ENCODE data around the gene TIAM2. TPM values are rescaled to one million over a fixed set of nuclear protein-coding genes. Genes with fewer than 3 reads are reported as not detected.

The TIAM2 gene
- total and polyA plus RNA-seq, 7 experiments from 2014 or later = 0.66 to 11.6 (median 6.0) TPM

DNA sequence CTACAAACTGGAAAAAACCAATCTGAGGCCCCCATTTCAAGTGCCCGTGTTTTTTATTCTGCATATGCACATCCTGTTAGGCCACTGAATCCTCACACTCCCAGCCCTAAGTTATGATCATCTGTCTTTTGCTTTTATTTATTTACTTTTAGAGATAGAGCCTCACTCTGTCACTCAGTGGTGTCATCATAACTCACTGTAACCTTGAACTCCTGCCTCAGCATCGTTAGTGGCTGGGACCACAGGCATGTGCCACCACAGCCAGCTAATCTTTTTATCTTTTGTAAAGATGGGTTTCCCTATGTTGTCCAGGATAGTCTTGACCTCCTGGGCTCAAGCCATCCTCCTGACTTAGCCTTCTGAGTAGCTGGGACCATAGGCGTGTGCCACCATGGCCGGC is 239.1 kb downstream of the TIAM2 start:
- POLR2A ChIA-PET = no interaction called here
- H3K27me3 ChIP-seq (ENCODE audit: control insufficient read depth in 2 of 2, insufficient read depth in 2 of 2, low read length in 2 of 2) = no peaks in the 10 kb centered on the region
- H3K4me3 Mint-ChIP-seq = no peak overlapping the region

DNA sequence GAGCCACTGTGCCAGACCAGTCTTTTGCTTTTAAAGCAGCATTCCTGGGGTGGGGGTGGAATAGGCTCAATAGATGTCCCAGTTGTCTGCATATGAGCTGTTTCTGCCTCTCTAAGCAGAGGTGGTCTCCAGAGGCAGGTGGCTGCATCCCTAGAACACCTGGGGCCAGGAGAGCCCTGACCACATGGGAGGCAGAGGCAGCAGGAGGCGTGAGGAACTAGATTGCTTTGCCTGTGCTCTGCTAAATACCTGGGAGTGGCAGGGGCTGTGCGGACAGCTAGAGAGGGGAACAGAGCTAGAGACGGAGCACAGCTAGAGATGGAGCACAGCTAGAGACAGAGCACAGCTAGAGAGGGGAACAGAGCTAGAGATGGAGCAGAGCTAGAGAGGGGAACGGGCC is 239.6 kb downstream of the TIAM2 start:
- Mint-ChIP-seq H3K4me3 (no peak overlapping the region), H3K27ac (no peak overlapping the region), H3K4me1 (no peaks in the 10 kb centered on the region), H3K9me3 (peaks cover 0 to 30% (median 10%) of the 10 kb centered on the region in 11 donors), H3K36me3 (peaks cover 0 to 16% (median 4%) of the 10 kb centered on the region in 5 donors), H3K27me3 (peaks cover 0 to 17% (median 13%) of the 10 kb centered on the region in 5 donors)
- no peak for DNase-seq
- intact Hi-C loops (cut with micrococcal nuclease) = no loop called here
- H3K4me1 ChIP-seq (ENCODE audit: control insufficient read depth in 2 of 2, insufficient read depth in 2 of 2, low read length in 2 of 2) = no peaks in the 10 kb centered on the region
- no peak for ATAC-seq
- no peaks in the 10 kb centered on the region for H3K27me3 ChIP-seq (ENCODE audit: control insufficient read depth in 2 of 2, insufficient read depth in 2 of 2, low read length in 2 of 2)
- H3K9me3 ChIP-seq (ENCODE audit: control insufficient read depth in 2 of 3, low read length in 3 of 3) = peaks cover 0 to 4% (median 0%) of the 10 kb centered on the region in 3 experiments
- no peaks in the 10 kb centered on the region for H3K36me3 ChIP-seq (ENCODE audit: control insufficient read depth in 2 of 3, insufficient read depth in 3 of 3, low read length in 3 of 3)
- H3K27ac ChIP-seq (ENCODE audit: low read depth, low read length) = no peak overlapping the region
- CTCF ChIA-PET = no interaction called here
- POLR2A ChIA-PET = no interaction called here
- no peak overlapping the region for H3K4me3 ChIP-seq (ENCODE audit: low read length)

More for the DNA sequence above, 239.1 kb downstream of the TIAM2 start:
- H3K4me1 Mint-ChIP-seq = no peaks in the 10 kb centered on the region
- Histone ChIP-seq H3K4me1 (ENCODE audit: control insufficient read depth in 2 of 2, insufficient read depth in 2 of 2, low read length in 2 of 2) (no peaks in the 10 kb centered on the region), H3K4me3 (ENCODE audit: low read length) (no peak overlapping the region), H3K36me3 (ENCODE audit: control insufficient read depth in 2 of 3, insufficient read depth in 3 of 3, low read length in 3 of 3) (no peaks in the 10 kb centered on the region), H3K9me3 (ENCODE audit: control insufficient read depth in 2 of 3, low read length in 3 of 3) (peaks cover 0 to 4% (median 0%) of the 10 kb centered on the region in 3 experiments), H3K27ac (ENCODE audit: low read depth, low read length) (no peak overlapping the region)
- peaks cover 0 to 29% (median 10%) of the 10 kb centered on the region in 11 donors for H3K9me3 Mint-ChIP-seq
- H3K36me3 Mint-ChIP-seq = peaks cover 0 to 16% (median 4%) of the 10 kb centered on the region in 5 donors
- no peak overlapping the region for H3K27ac Mint-ChIP-seq
- intact Hi-C loops (cut with micrococcal nuclease) = no loop called here
- no peak for DNase-seq
- CTCF ChIA-PET = no interaction called here
- ATAC-seq = no peak
- H3K27me3 Mint-ChIP-seq = peaks cover 0 to 17% (median 13%) of the 10 kb centered on the region in 5 donors

DNA sequence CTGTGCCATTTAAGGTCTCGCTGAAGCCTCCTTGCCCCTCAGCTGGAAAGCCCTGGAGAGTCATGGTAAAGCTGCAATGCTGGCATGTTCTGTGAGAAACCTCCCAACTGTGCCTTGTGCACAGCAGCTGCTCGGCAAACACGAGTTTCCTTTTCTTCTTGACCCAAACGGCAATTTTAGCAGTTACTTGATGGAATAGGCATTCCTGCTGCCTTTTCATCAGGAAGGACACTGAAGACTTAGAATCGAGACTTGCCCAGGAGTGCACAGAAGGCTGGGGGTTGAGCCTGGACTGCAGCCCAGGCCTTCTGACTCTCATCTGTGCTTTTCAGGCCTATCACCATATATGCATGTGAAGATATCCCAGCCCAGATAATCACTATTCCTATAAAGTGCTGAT is 240.0 kb downstream of the TIAM2 start:
- H3K36me3 Mint-ChIP-seq = peaks cover 0 to 14% (median 4%) of the 10 kb centered on the region in 5 donors
- ChIA-PET CTCF (no interaction called here), POLR2A (no interaction called here)

DNA sequence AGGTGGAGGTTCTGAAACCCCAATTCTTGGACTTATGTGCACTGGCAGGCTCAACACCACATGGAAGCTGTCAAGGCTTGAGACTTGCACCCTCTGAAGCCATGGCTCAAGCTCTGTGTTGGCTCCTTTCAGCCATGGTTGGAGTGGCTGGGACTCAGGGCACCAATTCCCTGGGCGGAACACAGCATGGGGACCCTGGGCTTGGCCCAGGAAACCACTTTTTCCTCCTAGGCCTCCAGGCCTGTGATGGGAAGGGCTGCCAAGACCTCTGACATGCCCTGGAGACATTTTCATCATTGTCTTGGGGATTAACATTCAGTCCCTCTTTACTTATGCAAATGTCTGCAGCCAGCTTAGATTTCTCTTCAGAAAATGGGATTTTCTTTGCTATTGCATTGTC is 242.5 kb downstream of the TIAM2 start:
- POLR2A ChIA-PET = no interaction called here

More for the DNA sequence above, 240.0 kb downstream of the TIAM2 start:
- no peak overlapping the region for H3K4me3 ChIP-seq (ENCODE audit: low read length)
- ATAC-seq = no peak
- peaks cover 0 to 4% (median 0%) of the 10 kb centered on the region in 3 experiments for H3K9me3 ChIP-seq (ENCODE audit: control insufficient read depth in 2 of 3, low read length in 3 of 3)
- no peak for DNase-seq
- Mint-ChIP-seq H3K4me3 (no peak overlapping the region), H3K9me3 (peaks cover 0 to 27% (median 10%) of the 10 kb centered on the region in 11 donors), H3K27ac (no peak overlapping the region), H3K27me3 (peaks cover 0 to 17% (median 13%) of the 10 kb centered on the region in 5 donors), H3K4me1 (no peaks in the 10 kb centered on the region)
- no peaks in the 10 kb centered on the region for H3K36me3 ChIP-seq (ENCODE audit: control insufficient read depth in 2 of 3, insufficient read depth in 3 of 3, low read length in 3 of 3)
- H3K27ac ChIP-seq (ENCODE audit: low read depth, low read length) = no peak overlapping the region
- no peaks in the 10 kb centered on the region for H3K27me3 ChIP-seq (ENCODE audit: control insufficient read depth in 2 of 2, insufficient read depth in 2 of 2, low read length in 2 of 2)
- H3K4me1 ChIP-seq (ENCODE audit: control insufficient read depth in 2 of 2, insufficient read depth in 2 of 2, low read length in 2 of 2) = no peaks in the 10 kb centered on the region
- intact Hi-C loops (cut with micrococcal nuclease) = no loop called here

DNA sequence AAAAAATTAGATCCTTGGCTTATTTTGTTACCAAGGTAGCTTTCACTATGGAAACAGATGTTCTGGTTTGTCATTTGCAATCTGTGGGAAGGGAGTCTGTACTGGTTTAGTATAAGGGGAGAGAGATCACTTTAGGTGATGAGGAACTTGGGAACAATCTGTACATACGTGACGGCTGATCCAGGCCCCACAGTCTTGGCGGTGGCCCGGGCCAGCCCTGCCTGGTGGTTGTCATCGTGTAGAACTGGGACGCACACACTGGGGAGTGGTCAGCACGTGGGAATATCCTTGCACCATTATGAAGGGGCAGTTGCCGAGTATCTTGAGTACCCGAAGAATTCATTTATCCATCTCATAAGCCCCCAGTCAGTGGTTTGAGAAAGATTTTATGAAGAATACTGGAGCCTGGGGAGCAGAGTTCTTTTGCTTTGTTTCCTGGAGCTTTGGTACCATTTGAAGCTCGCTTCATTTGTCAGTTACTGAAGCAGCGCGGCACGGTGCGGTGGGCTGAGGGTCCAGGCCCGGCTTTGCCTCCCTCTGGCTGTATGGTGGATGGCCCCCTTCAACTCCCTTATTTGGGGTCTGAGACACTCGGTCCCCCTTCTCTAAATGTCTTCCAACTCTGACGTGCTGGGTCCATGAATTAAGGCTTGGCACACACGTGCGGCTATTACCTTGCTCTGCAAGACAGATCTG is 245.9 kb downstream of the TIAM2 start:
- DNase-seq = no peak
- peaks cover 0 to 4% (median 0%) of the 10 kb centered on the region in 3 experiments for H3K9me3 ChIP-seq (ENCODE audit: control insufficient read depth in 2 of 3, low read length in 3 of 3)
- Mint-ChIP-seq H3K9me3 (peaks cover 0 to 44% (median 10%) of the 10 kb centered on the region in 11 donors), H3K27me3 (peaks cover 0 to 13% (median 9%) of the 10 kb centered on the region in 5 donors), H3K4me3 (no peak overlapping the region), H3K27ac (no peak overlapping the region), H3K36me3 (peaks cover 0 to 12% (median 4%) of the 10 kb centered on the region in 5 donors), H3K4me1 (peaks cover 0 to 3% (median 0%) of the 10 kb centered on the region in 7 donors)
- no peaks in the 10 kb centered on the region for H3K27me3 ChIP-seq (ENCODE audit: control insufficient read depth in 2 of 2, insufficient read depth in 2 of 2, low read length in 2 of 2)
- CTCF ChIA-PET = no interaction called here
- H3K4me3 ChIP-seq (ENCODE audit: low read length) = no peak overlapping the region
- H3K36me3 ChIP-seq (ENCODE audit: control insufficient read depth in 2 of 3, insufficient read depth in 3 of 3, low read length in 3 of 3) = no peaks in the 10 kb centered on the region
- POLR2A ChIA-PET = no interaction called here
- intact Hi-C loops (cut with micrococcal nuclease) = no loop called here
- no peak overlapping the region for H3K27ac ChIP-seq (ENCODE audit: low read depth, low read length)
- no peak for ATAC-seq
- no peaks in the 10 kb centered on the region for H3K4me1 ChIP-seq (ENCODE audit: control insufficient read depth in 2 of 2, insufficient read depth in 2 of 2, low read length in 2 of 2)

More for the DNA sequence above, 242.5 kb downstream of the TIAM2 start:
- intact Hi-C loops (cut with micrococcal nuclease) = no loop called here
- no peaks in the 10 kb centered on the region for H3K36me3 ChIP-seq (ENCODE audit: control insufficient read depth in 2 of 3, insufficient read depth in 3 of 3, low read length in 3 of 3)
- peaks cover 0 to 36% (median 10%) of the 10 kb centered on the region in 11 donors for H3K9me3 Mint-ChIP-seq
- peaks cover 0 to 21% (median 13%) of the 10 kb centered on the region in 5 donors for H3K27me3 Mint-ChIP-seq
- H3K4me1 Mint-ChIP-seq = peaks cover 0 to 3% (median 0%) of the 10 kb centered on the region in 7 donors
- no peak for DNase-seq
- CTCF ChIA-PET = no interaction called here
- peaks cover 0 to 12% (median 4%) of the 10 kb centered on the region in 5 donors for H3K36me3 Mint-ChIP-seq
- H3K27ac Mint-ChIP-seq = no peak overlapping the region
- H3K4me3 ChIP-seq (ENCODE audit: low read length) = no peak overlapping the region
- H3K9me3 ChIP-seq (ENCODE audit: control insufficient read depth in 2 of 3, low read length in 3 of 3) = peaks cover 0 to 4% (median 0%) of the 10 kb centered on the region in 3 experiments
- no peaks in the 10 kb centered on the region for H3K4me1 ChIP-seq (ENCODE audit: control insufficient read depth in 2 of 2, insufficient read depth in 2 of 2, low read length in 2 of 2)
- H3K27ac ChIP-seq (ENCODE audit: low read depth, low read length) = no peak overlapping the region
- H3K27me3 ChIP-seq (ENCODE audit: control insufficient read depth in 2 of 2, insufficient read depth in 2 of 2, low read length in 2 of 2) = no peaks in the 10 kb centered on the region
- H3K4me3 Mint-ChIP-seq = no peak overlapping the region
- ATAC-seq = no peak

DNA sequence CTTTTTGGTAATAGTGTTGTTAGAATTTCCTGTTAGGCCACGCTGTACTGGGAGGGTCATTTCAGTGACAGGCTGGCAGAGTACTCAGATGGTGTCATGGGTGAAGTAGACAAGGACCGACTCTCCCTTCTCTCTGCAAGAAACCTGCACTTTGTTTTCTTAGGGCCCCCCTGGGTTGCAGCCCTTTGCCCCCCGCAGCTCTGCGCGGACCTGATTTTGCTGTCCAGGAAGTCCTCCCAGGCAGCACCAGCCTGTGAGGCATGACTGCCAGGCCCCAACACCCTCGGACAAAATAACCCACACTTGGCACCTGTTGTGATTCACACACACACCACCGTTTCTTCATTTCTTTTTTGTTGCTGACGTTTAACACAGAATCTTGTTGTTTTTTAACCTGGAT is 246.9 kb downstream of the TIAM2 start:
- ChIA-PET CTCF (no interaction called here), POLR2A (interaction anchor here (0.6 kb wide), 1 partner anchor 72 kb away, joined by 4 read pairs; no protein-coding TSS in a partner anchor)
- peaks cover 0 to 4% (median 0%) of the 10 kb centered on the region in 3 experiments for H3K9me3 ChIP-seq (ENCODE audit: control insufficient read depth in 2 of 3, low read length in 3 of 3)
- Mint-ChIP-seq H3K4me1 (peaks cover 0 to 3% (median 0%) of the 10 kb centered on the region in 7 donors), H3K27me3 (peaks cover 0 to 13% (median 5%) of the 10 kb centered on the region in 5 donors), H3K36me3 (peaks cover 0 to 12% (median 4%) of the 10 kb centered on the region in 5 donors), H3K9me3 (peaks cover 0 to 39% (median 9%) of the 10 kb centered on the region in 11 donors), H3K27ac (no peak overlapping the region), H3K4me3 (no peak overlapping the region)
- DNase-seq = no peak
- ATAC-seq = no peak
- H3K27me3 ChIP-seq (ENCODE audit: control insufficient read depth in 2 of 2, insufficient read depth in 2 of 2, low read length in 2 of 2) = no peaks in the 10 kb centered on the region
- intact Hi-C loops (cut with micrococcal nuclease) = no loop called here
- no peaks in the 10 kb centered on the region for H3K4me1 ChIP-seq (ENCODE audit: control insufficient read depth in 2 of 2, insufficient read depth in 2 of 2, low read length in 2 of 2)
- no peak overlapping the region for H3K27ac ChIP-seq (ENCODE audit: low read depth, low read length)
- H3K36me3 ChIP-seq (ENCODE audit: control insufficient read depth in 2 of 3, insufficient read depth in 3 of 3, low read length in 3 of 3) = no peaks in the 10 kb centered on the region
- no peak overlapping the region for H3K4me3 ChIP-seq (ENCODE audit: low read length)
